HL-60/S4 treated with retinoic acid at 250 ng/mL for 4 days and 3 days (cell line): ENCODE data around the gene UBAC1.
"Not testable (repeated sequence)": the region's sequence is repeated elsewhere in the genome, so short reads cannot be mapped to it uniquely, and the experiment has no call there.

Experiments used
- in situ Hi-C: fragments of 300-500 bp; cut with MboI; formaldehyde crosslinking; loops from 2 replicates; pipeline ENCODE4 v1.7.0; 2022; ENCODE audit warnings: low sequenced_read_pairs

The UBAC1 gene

DNA sequence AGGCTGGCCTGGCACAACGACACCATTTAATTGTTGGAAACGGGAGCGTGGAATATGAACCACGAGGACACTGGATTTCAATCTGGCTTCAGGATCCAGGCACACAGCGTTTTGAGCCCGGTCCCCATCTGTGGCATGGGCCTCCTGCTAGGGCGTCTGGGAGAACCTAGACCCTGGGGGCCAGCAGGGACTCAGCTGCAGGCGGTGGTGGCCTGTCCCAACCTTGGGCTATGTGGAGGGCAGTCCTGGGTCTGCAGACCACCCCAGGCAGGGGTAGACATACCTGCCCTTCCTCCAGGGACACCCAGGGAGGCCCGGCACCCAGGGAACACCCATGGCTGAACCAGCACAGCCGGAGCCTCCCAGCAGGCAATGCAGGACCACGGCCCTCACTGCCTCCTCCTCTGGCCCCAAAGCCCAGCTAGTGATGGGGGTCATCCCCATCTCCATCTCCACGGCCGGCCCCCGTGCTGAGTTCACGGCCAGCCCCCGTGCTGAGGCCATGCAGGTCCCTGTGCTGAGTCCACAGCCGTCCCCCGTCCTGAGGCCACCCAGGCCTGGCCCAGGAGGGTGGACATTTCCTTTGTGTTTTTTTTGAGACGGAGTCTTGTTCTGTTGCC, 18.5 kb upstream of the UBAC1 start:
- in situ Hi-C loops, result no loop called here

GRCh38 chr9:135978642-135979546, 17.7 kb upstream of the UBAC1 start:
- in situ Hi-C loops, result no loop called here

DNA sequence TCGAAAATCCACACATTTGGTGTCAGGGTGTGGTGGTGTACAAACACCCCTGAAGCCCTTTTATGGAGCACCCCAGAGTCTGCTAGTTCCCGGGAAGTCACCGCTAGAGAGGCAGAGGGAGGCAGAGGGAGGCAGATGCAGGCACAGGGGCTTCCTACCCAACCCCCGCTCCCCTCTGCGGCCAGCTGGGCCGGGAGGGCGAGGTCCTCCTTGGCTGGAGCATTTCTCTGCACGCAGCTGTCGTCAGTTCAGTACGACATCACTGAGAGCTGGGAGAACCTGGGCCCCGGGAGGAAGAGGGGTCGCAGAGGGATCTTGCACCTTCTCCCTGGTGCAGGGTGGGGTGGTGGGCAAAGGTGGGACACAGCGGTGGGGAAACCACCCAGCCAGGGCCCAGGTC, 15.8 kb upstream of the UBAC1 start:
- in situ Hi-C loops, result no loop called here

GRCh38 chr9:135976531-135976930, 15.4 kb upstream of the UBAC1 start:
- in situ Hi-C loops, result no loop called here

- in situ Hi-C loops, result no loop called here
These were observed 14.7 kb upstream of the UBAC1 start for GRCh38 chr9:135975834-135976233.

- in situ Hi-C loops, result no loop called here
These were observed 13.0 kb upstream of the UBAC1 start for GRCh38 chr9:135974220-135974573.

DNA sequence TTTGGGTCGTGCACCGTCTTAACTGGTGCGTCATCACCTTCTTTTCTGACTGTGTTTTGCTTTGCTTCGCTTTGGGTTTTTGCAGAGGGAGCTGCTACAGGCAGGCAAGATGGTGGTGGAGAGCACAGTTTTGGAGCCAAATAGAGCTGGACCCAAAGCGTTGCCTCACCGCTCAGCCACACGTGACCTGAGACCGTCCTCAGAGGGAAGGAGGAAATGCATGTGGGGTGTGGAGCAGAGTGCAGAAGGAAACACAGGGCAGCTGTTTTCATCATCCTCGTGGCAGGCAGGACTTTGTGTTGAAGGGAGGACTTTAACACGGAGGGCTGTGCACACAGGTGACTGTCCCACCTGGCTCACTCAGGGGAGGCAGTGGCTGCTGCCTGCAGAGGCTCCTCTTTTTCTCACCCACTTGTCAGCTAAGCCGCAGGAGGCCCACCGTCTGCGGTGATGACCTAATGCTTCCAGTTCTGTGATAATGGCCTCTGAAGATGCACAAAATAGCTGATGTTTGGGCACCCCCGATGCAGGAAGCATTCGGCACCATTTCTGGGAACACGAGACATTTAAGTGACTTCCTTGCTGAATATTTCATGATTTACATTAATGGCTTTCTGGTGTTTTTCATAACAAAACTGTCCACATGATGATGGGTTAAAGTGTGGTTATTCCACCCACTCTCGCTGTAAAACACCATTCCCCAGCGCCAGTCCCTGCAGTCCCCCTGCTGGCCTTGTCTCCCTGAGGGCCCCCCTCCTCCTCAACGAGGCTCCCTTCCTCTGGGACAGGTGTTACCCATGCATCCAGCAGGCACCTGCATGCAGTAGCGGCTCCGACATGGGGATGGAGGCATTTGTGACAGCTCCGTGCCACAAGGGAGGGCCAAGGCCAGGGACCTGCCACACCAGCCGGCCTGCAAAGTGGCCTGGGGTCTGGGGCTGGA, 12.4 kb upstream of the UBAC1 start:
- in situ Hi-C loops, result no loop called here

- in situ Hi-C loops, result no loop called here
These were observed 10.7 kb upstream of the UBAC1 start for GRCh38 chr9:135971892-135972291.

GRCh38 chr9:135971111-135971766, 10.1 kb upstream of the UBAC1 start:
- in situ Hi-C loops, result no loop called here

DNA sequence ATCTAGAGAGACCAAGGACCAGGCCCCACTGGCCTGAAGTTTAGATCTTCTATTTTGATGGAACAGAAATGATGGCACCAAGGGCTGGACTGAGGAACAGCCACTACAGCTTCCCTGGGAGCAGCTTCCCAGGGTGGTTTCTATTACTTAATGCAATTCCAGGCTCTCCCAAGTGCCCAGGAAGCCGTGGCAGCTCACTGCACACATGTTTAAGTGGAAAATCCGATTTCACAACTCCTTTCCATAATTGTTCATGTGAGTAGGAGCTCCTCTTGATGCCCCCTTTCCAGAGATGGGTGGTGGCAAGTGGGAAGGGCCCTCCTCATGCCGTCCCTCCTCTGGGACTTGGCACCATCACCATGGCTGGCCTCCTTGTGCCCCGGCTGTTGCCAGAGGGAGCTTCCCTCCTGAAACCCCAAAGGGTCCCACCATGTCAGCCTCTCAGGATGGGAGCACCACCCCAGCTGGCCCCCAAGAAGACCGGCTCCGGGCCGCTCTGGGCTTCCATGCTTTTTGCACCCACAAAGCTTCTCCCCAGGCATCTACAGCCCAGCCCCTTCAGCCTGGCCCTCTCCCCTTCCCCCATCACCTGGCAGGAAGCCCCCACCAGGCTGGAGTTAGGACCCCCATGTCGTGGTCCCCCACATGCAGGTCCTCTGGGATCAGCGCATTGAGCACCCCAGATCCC, 9.1 kb upstream of the UBAC1 start:
- in situ Hi-C loops, result no loop called here

DNA sequence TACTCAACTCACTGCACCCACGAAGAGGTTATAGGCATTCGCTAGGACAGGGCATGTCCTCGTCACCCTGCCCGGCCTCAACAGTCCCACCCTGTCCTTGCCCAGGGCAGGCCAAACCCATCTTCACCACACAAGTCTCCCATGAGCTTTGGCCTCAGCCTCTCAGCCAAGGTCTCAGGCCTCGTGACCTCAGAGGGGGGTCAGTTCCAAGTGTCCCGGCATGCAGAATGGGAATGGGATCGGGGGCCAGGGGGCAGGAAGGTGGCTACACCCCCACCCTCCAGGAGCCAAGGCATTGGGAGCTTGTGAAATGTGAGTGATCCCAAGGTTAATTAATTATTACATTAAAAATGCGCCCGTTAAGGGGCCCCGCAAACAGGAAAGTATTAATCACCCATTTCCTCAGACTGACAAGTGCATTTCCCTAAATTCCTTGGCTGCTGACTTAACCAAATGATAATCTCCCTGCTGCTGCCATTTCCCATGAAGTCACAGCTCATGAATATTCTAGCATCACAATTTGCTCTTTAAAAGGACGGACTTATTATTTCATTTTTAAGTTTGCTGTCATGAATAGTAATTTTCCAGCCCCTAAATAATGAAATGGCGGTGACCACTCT, 8.0 kb upstream of the UBAC1 start:
- in situ Hi-C loops, result no loop called here

DNA sequence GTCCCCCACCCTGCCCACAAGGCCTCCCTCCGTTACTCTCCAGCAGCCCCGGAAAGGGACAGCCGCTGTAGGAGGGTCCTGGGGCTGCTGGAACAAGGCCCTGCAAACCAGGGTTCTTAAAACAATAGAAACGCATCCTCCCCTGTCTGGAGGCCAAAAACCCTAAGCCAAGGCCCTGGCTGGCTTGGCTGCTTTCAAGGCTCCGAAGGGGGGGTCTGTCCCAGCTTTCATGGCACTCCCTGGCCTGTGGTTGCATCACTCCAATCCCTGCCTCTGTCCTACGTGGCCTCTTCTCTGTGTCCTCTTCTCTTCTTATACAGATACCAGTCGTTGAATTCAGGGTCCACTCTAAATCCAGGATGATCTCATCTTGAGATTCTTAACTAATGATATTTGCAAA, 7.4 kb upstream of the UBAC1 start:
- in situ Hi-C loops, result no loop called here

GRCh38 chr9:135968083-135968476, 6.9 kb upstream of the UBAC1 start:
- in situ Hi-C loops, result no loop called here

- in situ Hi-C loops, result not testable (repeated sequence)
These were observed 5.7 kb upstream of the UBAC1 start for GRCh38 chr9:135966916-135967260.

DNA sequence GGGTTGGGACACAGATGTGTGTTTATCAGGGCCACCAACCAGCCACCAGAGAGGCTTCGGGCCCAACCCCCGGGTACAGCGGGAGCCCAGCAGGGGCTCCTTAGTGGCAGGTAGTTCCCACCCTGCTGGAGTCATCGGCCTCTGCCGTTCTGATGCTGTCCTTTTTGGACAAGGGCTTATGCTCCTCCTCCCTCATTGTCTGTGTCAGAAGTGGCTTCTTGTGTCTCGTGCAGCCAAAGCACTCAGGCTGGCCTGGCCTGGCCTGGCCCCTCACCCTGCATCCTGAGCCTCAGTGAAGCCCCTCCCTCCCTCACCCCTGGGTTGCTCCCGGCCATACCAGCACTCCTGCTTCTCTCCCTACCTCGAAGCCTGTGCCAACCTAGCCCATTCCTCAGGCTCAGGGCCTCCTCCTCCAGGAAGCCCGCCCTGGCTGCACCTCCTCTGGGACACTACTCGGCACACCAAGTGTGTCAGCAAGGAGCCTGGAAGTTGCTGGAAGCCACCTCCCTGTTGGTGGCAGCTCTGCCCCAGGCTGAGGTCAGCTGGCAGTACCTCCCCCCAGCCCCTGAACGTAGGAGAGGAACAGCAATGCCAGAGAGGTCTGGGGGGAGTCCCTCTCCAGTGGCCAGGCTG, 4.1 kb upstream of the UBAC1 start:
- in situ Hi-C loops, result no loop called here

GRCh38 chr9:135963938-135964337, 2.8 kb upstream of the UBAC1 start:
- in situ Hi-C loops, result no loop called here

GRCh38 chr9:135963338-135963737, 2.2 kb upstream of the UBAC1 start:
- in situ Hi-C loops, result no loop called here

DNA sequence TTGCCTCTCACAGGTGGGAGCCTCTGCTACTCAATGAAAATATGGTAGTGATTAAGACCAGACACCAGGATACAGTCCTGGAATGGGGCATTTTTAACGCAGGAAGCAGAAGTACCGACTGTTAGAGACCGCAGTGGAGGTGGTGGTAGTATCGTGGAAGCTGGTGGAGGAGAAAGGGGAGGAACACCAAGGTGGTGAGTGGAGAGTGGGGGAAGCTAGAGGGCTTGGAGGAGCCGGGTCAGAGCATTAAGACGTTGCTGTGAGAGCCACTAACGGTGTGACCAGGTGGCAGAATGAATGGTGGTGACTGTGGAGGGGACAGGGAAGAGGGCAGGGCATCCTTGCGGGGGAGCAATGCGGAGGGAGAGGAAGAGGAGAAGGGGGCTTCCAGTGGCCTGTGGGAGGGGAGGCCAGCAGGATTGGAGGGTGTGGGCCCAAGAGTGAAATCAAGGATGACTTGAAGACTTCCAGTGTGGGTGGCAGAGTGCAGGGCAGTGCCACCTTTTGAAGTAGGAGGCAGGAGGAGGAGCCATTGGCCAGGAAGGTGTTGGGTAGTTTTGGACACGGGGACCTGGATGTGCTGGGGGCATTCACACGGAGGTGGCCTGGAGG, 1.6 kb upstream of the UBAC1 start:
- in situ Hi-C loops, result no loop called here
